Transverse colon (tissue), 3 donors: ENCODE data around the gene CAST.

Experiments
- CTCF ChIP-seq, 5 experiments: fragments of 200-600 bp in 3 of 5; fragments of 450-650 bp in 2 of 5; sonication (generic) in 3 of 5; IDR thresholded peaks; 1 replicate in 2 of 5; 2 replicates in 3 of 5; pipeline ENCODE4 v1.5.1; 2016 to 2017; ENCODE audit warnings: antibody characterized with exemption in 5 of 5, inconsistent platforms in 3 of 5, mild to moderate bottlenecking in 2 of 5, moderate library complexity in 1 of 5
- EP300 ChIP-seq: sonication (generic); formaldehyde crosslinking; IDR thresholded peaks from one replicate; pipeline ENCODE4 v1.6.1; 2017; ENCODE audit warnings: antibody characterized with exemption, low read depth

DNA sequence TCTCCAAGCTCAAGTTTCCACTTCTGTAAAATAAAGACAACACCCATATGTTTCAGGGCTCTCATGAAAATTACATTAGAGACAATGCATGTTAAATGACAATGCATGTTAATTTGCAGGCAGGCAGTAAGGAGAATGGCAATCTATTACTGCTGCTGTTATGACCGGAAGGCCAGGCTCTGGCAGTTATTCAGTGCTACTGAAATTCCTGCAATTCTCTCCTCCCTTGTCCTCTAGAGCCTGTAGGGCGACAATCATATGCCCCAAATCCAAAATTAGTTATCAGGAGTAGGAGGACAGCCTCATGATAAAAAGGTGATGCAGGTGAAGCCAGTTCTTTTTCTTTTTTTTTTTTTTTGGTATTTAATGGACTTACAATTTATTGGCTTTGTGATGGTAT is 42.2 kb upstream of the CAST start:
- TF ChIP-seq CTCF (IDR thresholded peaks at IDR 0.05), result no peak
- TF ChIP-seq EP300, result no peak
